Measurements from ENCODE around the gene NPR2.

The NPR2 gene

GRCh38 chr9:35845824-35846771 is 54.7 kb downstream of the NPR2 start:
- TF ChIP-seq TCF4 (CRISPR knock-in tag; IDR thresholded peaks at IDR 0.05; ENCODE audit: borderline replicate concordance), result no peak
- no peak for ATAC-seq

GRCh38 chr9:35847792-35848572 is 56.6 kb downstream of the NPR2 start:
- ATAC-seq, result peak; percentile 81
- no peak for TF ChIP-seq ISL1 (CRISPR knock-in tag; IDR thresholded peaks at IDR 0.05)
- TF ChIP-seq POU6F1 (CRISPR knock-in tag; IDR thresholded peaks at IDR 0.05; ENCODE audit: borderline replicate concordance, low read depth), result no peak
- no peak for TF ChIP-seq BACH2 (CRISPR knock-in tag; IDR thresholded peaks at IDR 0.05; ENCODE audit: borderline replicate concordance)
- no peak for TF ChIP-seq TCF4 (CRISPR knock-in tag; IDR thresholded peaks at IDR 0.05; ENCODE audit: borderline replicate concordance)
- TF ChIP-seq SNAI2 (CRISPR knock-in tag; IDR thresholded peaks at IDR 0.05), result no peak
- TF ChIP-seq, protein P1, sequence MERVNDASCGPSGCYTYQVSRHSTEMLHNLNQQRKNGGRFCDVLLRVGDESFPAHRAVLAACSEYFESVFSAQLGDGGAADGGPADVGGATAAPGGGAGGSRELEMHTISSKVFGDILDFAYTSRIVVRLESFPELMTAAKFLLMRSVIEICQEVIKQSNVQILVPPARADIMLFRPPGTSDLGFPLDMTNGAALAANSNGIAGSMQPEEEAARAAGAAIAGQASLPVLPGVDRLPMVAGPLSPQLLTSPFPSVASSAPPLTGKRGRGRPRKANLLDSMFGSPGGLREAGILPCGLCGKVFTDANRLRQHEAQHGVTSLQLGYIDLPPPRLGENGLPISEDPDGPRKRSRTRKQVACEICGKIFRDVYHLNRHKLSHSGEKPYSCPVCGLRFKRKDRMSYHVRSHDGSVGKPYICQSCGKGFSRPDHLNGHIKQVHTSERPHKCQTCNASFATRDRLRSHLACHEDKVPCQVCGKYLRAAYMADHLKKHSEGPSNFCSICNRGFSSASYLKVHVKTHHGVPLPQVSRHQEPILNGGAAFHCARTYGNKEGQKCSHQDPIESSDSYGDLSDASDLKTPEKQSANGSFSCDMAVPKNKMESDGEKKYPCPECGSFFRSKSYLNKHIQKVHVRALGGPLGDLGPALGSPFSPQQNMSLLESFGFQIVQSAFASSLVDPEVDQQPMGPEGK (CRISPR knock-in tag; IDR thresholded peaks at IDR 0.05; ENCODE audit: borderline replicate concordance), result no peak
- TF ChIP-seq TSHZ2 (CRISPR knock-in tag; IDR thresholded peaks at IDR 0.05), result no peak
- no peak for TF ChIP-seq ESRRG (CRISPR knock-in tag; IDR thresholded peaks at IDR 0.05)
- TF ChIP-seq ZNF8 (CRISPR knock-in tag; IDR thresholded peaks at IDR 0.05), result no peak
- no peak for TF ChIP-seq ZFP3 (CRISPR knock-in tag; IDR thresholded peaks at IDR 0.05)

- no peak for ATAC-seq
- TF ChIP-seq ZFP30 (CRISPR knock-in tag; IDR thresholded peaks at IDR 0.05) (no peak), ZNF565 (CRISPR knock-in tag; conservative IDR thresholded peaks at IDR 0.05; ENCODE audit: low read depth) (no peak), PPARA (CRISPR knock-in tag; IDR thresholded peaks at IDR 0.05; ENCODE audit: borderline replicate concordance) (no peak), GLIS3 (CRISPR knock-in tag; IDR thresholded peaks at IDR 0.05) (no peak), TSHZ2 (CRISPR knock-in tag; IDR thresholded peaks at IDR 0.05) (no peak), ZNF8 (CRISPR knock-in tag; IDR thresholded peaks at IDR 0.05) (no peak), ZNF70 (CRISPR knock-in tag; IDR thresholded peaks at IDR 0.05) (no peak), SNAI2 (CRISPR knock-in tag; IDR thresholded peaks at IDR 0.05) (no peak), ISL1 (CRISPR knock-in tag; IDR thresholded peaks at IDR 0.05) (no peak), ARNTL (CRISPR knock-in tag; IDR thresholded peaks at IDR 0.05; ENCODE audit: borderline replicate concordance, low read depth) (no peak), ZC3H10 (CRISPR knock-in tag; IDR thresholded peaks at IDR 0.05) (no peak), CSDC2 (CRISPR knock-in tag; IDR thresholded peaks at IDR 0.05) (no peak), ZFP3 (CRISPR knock-in tag; IDR thresholded peaks at IDR 0.05) (no peak), TOX (CRISPR knock-in tag; IDR thresholded peaks at IDR 0.05; ENCODE audit: borderline replicate concordance) (no peak), RARB (CRISPR knock-in tag; IDR thresholded peaks at IDR 0.05) (no peak), TCF4 (CRISPR knock-in tag; IDR thresholded peaks at IDR 0.05; ENCODE audit: borderline replicate concordance) (no peak)
- TF ChIP-seq, protein P1 (CRISPR knock-in tag; IDR thresholded peaks at IDR 0.05; ENCODE audit: borderline replicate concordance), result no peak
- TF ChIP-seq, protein P2, sequence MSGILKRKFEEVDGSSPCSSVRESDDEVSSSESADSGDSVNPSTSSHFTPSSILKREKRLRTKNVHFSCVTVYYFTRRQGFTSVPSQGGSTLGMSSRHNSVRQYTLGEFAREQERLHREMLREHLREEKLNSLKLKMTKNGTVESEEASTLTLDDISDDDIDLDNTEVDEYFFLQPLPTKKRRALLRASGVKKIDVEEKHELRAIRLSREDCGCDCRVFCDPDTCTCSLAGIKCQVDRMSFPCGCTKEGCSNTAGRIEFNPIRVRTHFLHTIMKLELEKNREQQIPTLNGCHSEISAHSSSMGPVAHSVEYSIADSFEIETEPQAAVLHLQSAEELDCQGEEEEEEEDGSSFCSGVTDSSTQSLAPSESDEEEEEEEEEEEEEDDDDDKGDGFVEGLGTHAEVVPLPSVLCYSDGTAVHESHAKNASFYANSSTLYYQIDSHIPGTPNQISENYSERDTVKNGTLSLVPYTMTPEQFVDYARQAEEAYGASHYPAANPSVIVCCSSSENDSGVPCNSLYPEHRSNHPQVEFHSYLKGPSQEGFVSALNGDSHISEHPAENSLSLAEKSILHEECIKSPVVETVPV (CRISPR knock-in tag; IDR thresholded peaks at IDR 0.05), result no peak
Measured at GRCh38 chr9:35852267-35852815, 61.0 kb downstream of the NPR2 start.
